ENCODE results near the gene LYL1. TPM values are rescaled to one million over a fixed set of nuclear protein-coding genes. Genes with fewer than 3 reads are reported as not detected.

The LYL1 gene
- total and polyA plus RNA-seq, 2 of the 13 experiments (the other 11 are each of a cell fraction or from before 2014, with no cell fraction given): 0.75 to 0.92 TPM

- CTCF ChIA-PET (ENCODE audit: low intra/inter-chr PET ratio, low total read pairs): interaction anchor here (1.4 kb wide), 1 partner anchor 105 kb away, joined by 8 read pairs; no protein-coding TSS in a partner anchor
- ATAC-seq: no peak
Measured at GRCh38 chr19:13083008-13083404, 19.7 kb downstream of the LYL1 start.

More at GRCh38 chr19:13083008-13083404, 19.7 kb downstream of the LYL1 start:
- H3K4me2 ChIP-seq (ENCODE audit: low read depth, low read length): no peak overlapping the region
- POLR2A ChIA-PET: no interaction called here
- FAIRE-seq: no peak
- TF ChIP-seq MATR3 (CRISPR knock-in tag; IDR thresholded peaks at IDR 0.05) (no peak), DDIT3 (CRISPR knock-in tag; IDR thresholded peaks at IDR 0.05) (no peak), ZFP62 (CRISPR knock-in tag; IDR thresholded peaks at IDR 0.05) (no peak), SETDB1 (CRISPR knock-in tag; IDR thresholded peaks at IDR 0.05; ENCODE audit: borderline replicate concordance) (no peak), SSRP1 (CRISPR knock-in tag; IDR thresholded peaks at IDR 0.05) (no peak), GATA4 (IDR thresholded peaks at IDR 0.05; ENCODE audit: borderline replicate concordance, low read depth) (no peak), ZNF629 (CRISPR knock-in tag; conservative IDR thresholded peaks at IDR 0.05) (no peak), ZNF598 (CRISPR knock-in tag; IDR thresholded peaks at IDR 0.05; ENCODE audit: borderline replicate concordance) (no peak), THAP9 (CRISPR knock-in tag; IDR thresholded peaks at IDR 0.05; ENCODE audit: borderline replicate concordance) (no peak), RXRA (CRISPR knock-in tag; IDR thresholded peaks at IDR 0.05) (no peak), ZSCAN31 (CRISPR knock-in tag; IDR thresholded peaks at IDR 0.05; ENCODE audit: low read depth) (no peak)
- no peaks in the 10 kb centered on the region for H3K79me2 ChIP-seq (ENCODE audit: insufficient read depth, low read length)
- peaks cover 7 to 34% of the 10 kb centered on the region in 2 experiments for H3K36me3 ChIP-seq (replicated peaks in 1 of 2; ENCODE audit: control insufficient read depth in 1 of 2, insufficient read depth in 2 of 2, low read length in 2 of 2)
- no peaks in the 10 kb centered on the region for H4K20me1 ChIP-seq (ENCODE audit: insufficient read depth, low read length)
- intact Hi-C loops (cut with micrococcal nuclease; ENCODE audit: unreplicated experiment) (no loop called here), in situ Hi-C loops (cut with HindIII; ENCODE audit: extremely low pct_ligation_motif_present, low pct_unique_long_range_greater_than_20kb) (no loop called here)
- H3K9me3 ChIP-seq (ENCODE audit: low read length): no peaks in the 10 kb centered on the region
- no peak overlapping the region for H3K9ac ChIP-seq (ENCODE audit: insufficient read depth, low read depth, low read length)
- BruUV-seq (replicated peaks): no TSS peak
- no peaks in the 10 kb centered on the region for H3K27me3 ChIP-seq (ENCODE audit: control insufficient read depth in 1 of 2, insufficient read depth in 2 of 2, low read length in 2 of 2)
- H3K4me1 ChIP-seq (ENCODE audit: insufficient read depth, low read length): peaks cover 11% of the 10 kb centered on the region
- no peak overlapping the region for H3K27ac ChIP-seq (ENCODE audit: extremely low read length, insufficient read depth, low read length)
- H3K4me3 ChIP-seq (replicated peaks in 1 of 3; ENCODE audit: insufficient read depth in 1 of 3, low read depth in 2 of 3, low read length in 3 of 3): no peak overlapping the region
- no peak overlapping the region for H2AFZ ChIP-seq (ENCODE audit: low read length)
- DNase-seq (ENCODE audit: low spot score): no peak
- WGBS (ENCODE audit: low lambda C conversion rate): 91% methylated on average over 7 of the region's 7 CpGs
